ENCODE measurements around the gene GNAQ.

DNA sequence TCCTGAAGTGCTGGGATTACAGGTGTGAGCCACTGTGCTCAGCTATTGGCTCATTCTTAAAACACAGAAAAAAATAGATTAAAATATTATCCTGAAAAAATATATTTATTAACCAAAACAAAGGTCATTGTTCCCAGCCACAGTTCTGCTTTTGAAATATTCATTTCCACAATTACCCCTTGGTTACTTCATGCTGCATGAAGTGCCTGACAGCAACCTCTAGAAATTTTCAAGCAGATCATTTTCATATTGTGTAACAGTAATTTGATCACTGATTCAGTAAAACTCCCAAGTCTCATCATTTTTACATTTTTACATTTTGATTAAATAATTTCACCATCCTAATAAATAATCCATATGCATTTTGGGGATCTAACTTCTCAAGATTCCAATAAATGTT is 18.8 kb upstream of the GNAQ start:
- TF ChIP-seq, protein P1, sequence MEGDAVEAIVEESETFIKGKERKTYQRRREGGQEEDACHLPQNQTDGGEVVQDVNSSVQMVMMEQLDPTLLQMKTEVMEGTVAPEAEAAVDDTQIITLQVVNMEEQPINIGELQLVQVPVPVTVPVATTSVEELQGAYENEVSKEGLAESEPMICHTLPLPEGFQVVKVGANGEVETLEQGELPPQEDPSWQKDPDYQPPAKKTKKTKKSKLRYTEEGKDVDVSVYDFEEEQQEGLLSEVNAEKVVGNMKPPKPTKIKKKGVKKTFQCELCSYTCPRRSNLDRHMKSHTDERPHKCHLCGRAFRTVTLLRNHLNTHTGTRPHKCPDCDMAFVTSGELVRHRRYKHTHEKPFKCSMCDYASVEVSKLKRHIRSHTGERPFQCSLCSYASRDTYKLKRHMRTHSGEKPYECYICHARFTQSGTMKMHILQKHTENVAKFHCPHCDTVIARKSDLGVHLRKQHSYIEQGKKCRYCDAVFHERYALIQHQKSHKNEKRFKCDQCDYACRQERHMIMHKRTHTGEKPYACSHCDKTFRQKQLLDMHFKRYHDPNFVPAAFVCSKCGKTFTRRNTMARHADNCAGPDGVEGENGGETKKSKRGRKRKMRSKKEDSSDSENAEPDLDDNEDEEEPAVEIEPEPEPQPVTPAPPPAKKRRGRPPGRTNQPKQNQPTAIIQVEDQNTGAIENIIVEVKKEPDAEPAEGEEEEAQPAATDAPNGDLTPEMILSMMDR (IDR thresholded peaks at IDR 0.05): no peak
- no peak for TF ChIP-seq POLR2A (IDR thresholded peaks at IDR 0.05)
